Measurements from ENCODE around the gene MCM10. TPM values are rescaled to one million over a fixed set of nuclear protein-coding genes. Genes with fewer than 3 reads are reported as not detected.

MCM10 gene
- total RNA-seq, 4 donors from 2014 or later: 0.41 to 0.75 (median 0.62) TPM

- no peak for DNase-seq
- Histone ChIP-seq H3K36me3 (peaks cover 0 to 80% (median 33%) of the 10 kb centered on the region in 4 donors), H3K9me3 (no peaks in the 10 kb centered on the region), H3K4me1 (no peaks in the 10 kb centered on the region), H3K27ac (no peak overlapping the region), H3K4me3 (no peak overlapping the region), H3K27me3 (no peaks in the 10 kb centered on the region)
- 91 to 96% methylated on average over 4 to 8 of the region's 8 CpGs for WGBS, 2 donors (ENCODE audit: low coverage in 1 of 2)
- intact Hi-C loops (cut with DNase I; ENCODE audit: low total_unique reads): no loop called here
- in situ Hi-C loops (cut with MboI; ENCODE audit: low pct_ligation_motif_present in 1 of 4, low pct_unique_long_range_greater_than_20kb in 1 of 4, low sequenced_read_pairs in 3 of 4): no loop called here
- no peak for TF ChIP-seq EP300 (IDR thresholded peaks at IDR 0.05; ENCODE audit: low read depth)
- no peak for TF ChIP-seq CTCF (IDR thresholded peaks at IDR 0.05)
Observed at GRCh38 chr10:13136651-13137050, 24.7 kb upstream of the MCM10 start.

GRCh38 chr10:13139150-13139549 lies 22.2 kb upstream of the MCM10 start:
- WGBS, 2 donors (ENCODE audit: low coverage in 1 of 2): 92 to 100% methylated on average over 3 to 7 of the region's 7 CpGs
- H3K4me3 ChIP-seq: no peak overlapping the region
- in situ Hi-C loops (cut with MboI; ENCODE audit: low pct_ligation_motif_present in 1 of 4, low pct_unique_long_range_greater_than_20kb in 1 of 4, low sequenced_read_pairs in 3 of 4): no loop called here
- no peaks in the 10 kb centered on the region for H3K9me3 ChIP-seq
- TF ChIP-seq EP300 (IDR thresholded peaks at IDR 0.05; ENCODE audit: low read depth): no peak
- no peak for TF ChIP-seq CTCF (IDR thresholded peaks at IDR 0.05)
- no peaks in the 10 kb centered on the region for H3K4me1 ChIP-seq
- peaks cover 0 to 62% (median 21%) of the 10 kb centered on the region in 4 donors for H3K36me3 ChIP-seq
- DNase-seq: no peak
- no peak overlapping the region for H3K27ac ChIP-seq
- H3K27me3 ChIP-seq: no peaks in the 10 kb centered on the region
- intact Hi-C loops (cut with DNase I; ENCODE audit: low total_unique reads): no loop called here

- Histone ChIP-seq H3K4me3 (no peak overlapping the region), H3K27ac (no peak overlapping the region), H3K27me3 (no peaks in the 10 kb centered on the region), H3K36me3 (peaks cover 0 to 60% (median 19%) of the 10 kb centered on the region in 4 donors), H3K4me1 (no peaks in the 10 kb centered on the region), H3K9me3 (no peaks in the 10 kb centered on the region)
- 86 to 96% methylated on average over 2 of the region's 2 CpGs for WGBS, 2 donors (ENCODE audit: low coverage in 1 of 2)
- in situ Hi-C loops (cut with MboI; ENCODE audit: low pct_ligation_motif_present in 1 of 4, low pct_unique_long_range_greater_than_20kb in 1 of 4, low sequenced_read_pairs in 3 of 4): no loop called here
- no peak for DNase-seq
- intact Hi-C loops (cut with DNase I; ENCODE audit: low total_unique reads): no loop called here
- no peak for TF ChIP-seq CTCF (IDR thresholded peaks at IDR 0.05)
- TF ChIP-seq POLR2A (IDR thresholded peaks at IDR 0.05): no peak
- TF ChIP-seq EP300 (IDR thresholded peaks at IDR 0.05; ENCODE audit: low read depth): no peak
- TF ChIP-seq POLR2AphosphoS5 (IDR thresholded peaks at IDR 0.05): no peak
Observed at GRCh38 chr10:13139676-13140075, 21.7 kb upstream of the MCM10 start.

- Histone ChIP-seq H3K27ac (no peak overlapping the region), H3K27me3 (no peaks in the 10 kb centered on the region), H3K4me1 (no peaks in the 10 kb centered on the region), H3K36me3 (peaks cover 0 to 50% (median 13%) of the 10 kb centered on the region in 4 donors), H3K4me3 (no peak overlapping the region), H3K9me3 (no peaks in the 10 kb centered on the region)
- intact Hi-C loops (cut with DNase I; ENCODE audit: low total_unique reads): no loop called here
- DNase-seq: no peak
- in situ Hi-C loops (cut with MboI; ENCODE audit: low pct_ligation_motif_present in 1 of 4, low pct_unique_long_range_greater_than_20kb in 1 of 4, low sequenced_read_pairs in 3 of 4): no loop called here
- TF ChIP-seq POLR2A (IDR thresholded peaks at IDR 0.05) (no peak), POLR2AphosphoS5 (IDR thresholded peaks at IDR 0.05) (no peak), EP300 (IDR thresholded peaks at IDR 0.05; ENCODE audit: low read depth) (no peak), CTCF (IDR thresholded peaks at IDR 0.05) (no peak)
- 86 to 100% methylated on average over 2 to 4 of the region's 4 CpGs for WGBS, 2 donors (ENCODE audit: low coverage in 1 of 2)
Observed at GRCh38 chr10:13140627-13141190, 20.6 kb upstream of the MCM10 start.
